ENCODE results near the gene MYO15B. TPM values are rescaled to one million over a fixed set of nuclear protein-coding genes. Genes with fewer than 3 reads are reported as not detected.
A peak's percentile ranks its signal among the peaks of the same experiment; 100 is the strongest.

Gene MYO15B
- total and polyA plus RNA-seq, 2 of the 13 experiments (the other 11 are each of a cell fraction or from before 2014, with no cell fraction given): 2.8 to 8.1 TPM

DNA sequence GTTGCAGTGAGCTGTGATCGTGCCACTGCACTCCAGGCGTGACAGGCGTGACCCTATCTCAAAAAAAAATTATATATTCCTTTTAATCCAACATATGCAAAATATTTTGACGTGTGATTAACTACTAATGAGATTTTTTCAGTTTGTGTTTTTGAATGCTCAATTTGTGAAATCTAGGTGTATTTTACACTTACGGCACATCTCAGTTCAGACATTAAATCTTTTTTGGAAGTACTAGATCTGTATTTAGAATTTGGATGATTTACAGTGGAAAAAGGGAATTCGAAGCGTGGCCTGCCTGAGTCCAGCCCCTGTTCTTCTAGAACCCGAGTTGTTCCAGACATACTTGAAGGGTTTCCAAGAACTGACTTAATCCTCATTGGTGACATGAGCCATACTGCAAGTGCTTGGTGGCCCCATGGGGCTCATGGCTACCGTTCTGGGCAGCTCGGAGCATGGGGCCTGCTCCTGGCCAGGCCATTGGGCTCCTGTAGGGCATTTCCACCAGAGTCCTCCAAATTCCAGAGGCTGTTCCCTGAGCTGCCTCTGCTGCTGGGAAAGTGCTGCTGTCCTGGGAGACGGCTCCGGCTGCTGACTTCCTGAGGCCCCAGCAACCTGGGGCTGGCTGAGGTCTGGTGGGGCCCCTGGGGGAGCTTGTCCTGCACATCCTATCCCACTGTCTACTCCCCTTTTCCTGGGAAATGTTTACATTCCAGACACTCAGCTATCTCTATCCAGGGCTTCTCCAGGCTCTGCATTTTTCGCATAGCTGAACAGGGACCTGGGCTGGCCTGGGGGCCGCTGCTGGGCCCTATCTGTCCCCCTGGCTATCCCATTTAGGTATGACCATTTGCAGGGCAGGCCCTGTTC, 34.9 kb upstream of the MYO15B start (continued):
- TF ChIP-seq HBP1 (CRISPR knock-in tag; IDR thresholded peaks at IDR 0.05; ENCODE audit: low read depth) (0 out of 2 replicates have a peak, but pooled peaks have one; percentile 35), ELK4 (CRISPR knock-in tag; IDR thresholded peaks at IDR 0.05; ENCODE audit: borderline replicate concordance) (no peak), ZNF333 (CRISPR knock-in tag; IDR thresholded peaks at IDR 0.05; ENCODE audit: borderline replicate concordance) (no peak; the same call in 1 of the 2 replicates), NR0B2 (CRISPR knock-in tag; IDR thresholded peaks at IDR 0.05) (no peak), ZSCAN21 (CRISPR knock-in tag; IDR thresholded peaks at IDR 0.05; ENCODE audit: borderline replicate concordance) (peak; percentile 38; the same call in 1 of the 2 replicates), HNRNPUL1 (IDR thresholded peaks at IDR 0.05; ENCODE audit: low read depth, low read length) (no peak), MYNN (CRISPR knock-in tag; IDR thresholded peaks at IDR 0.05; ENCODE audit: low read depth) (0 out of 2 replicates have a peak, but pooled peaks have one; percentile 38), MXI1 (IDR thresholded peaks at IDR 0.05; ENCODE audit: borderline replicate concordance, low read depth, low read length) (0 out of 3 replicates have a peak, but pooled peaks have one; percentile 11), ZFY (CRISPR knock-in tag; IDR thresholded peaks at IDR 0.05) (peak; percentile 65), U2AF2 (IDR thresholded peaks at IDR 0.05; ENCODE audit: low read depth, low read length) (no peak), SP4 (CRISPR knock-in tag; IDR thresholded peaks at IDR 0.05) (no peak; the same call in 1 of the 2 replicates), SALL1 (CRISPR knock-in tag; IDR thresholded peaks at IDR 0.05) (peak; percentile 68), ZNF644 (CRISPR knock-in tag; IDR thresholded peaks at IDR 0.05; ENCODE audit: low read depth) (no peak), KIAA2018 (CRISPR knock-in tag; IDR thresholded peaks at IDR 0.05; ENCODE audit: borderline replicate concordance) (no peak), SNRNP70 (IDR thresholded peaks at IDR 0.05; ENCODE audit: low read depth, low read length) (no peak), ZNF121 (CRISPR knock-in tag; IDR thresholded peaks at IDR 0.05) (0 out of 2 replicates have a peak, but pooled peaks have one; percentile 45), SAP130 (CRISPR knock-in tag; IDR thresholded peaks at IDR 0.05; ENCODE audit: low read depth) (peak; percentile 85), POLR2G (IDR thresholded peaks at IDR 0.05; ENCODE audit: low read depth, low read length) (no peak)

Data from HepG2 (cell line).